UCSD-AML1 (cell line): ENCODE data around the gene OSBPL8.

Experiments used
- DNase-seq: peaks from one replicate; lab custom pipeline; 2025; ENCODE audit not compliant: unreplicated experiment; lab: John Stamatoyannopoulos, UW

OSBPL8 gene

DNA sequence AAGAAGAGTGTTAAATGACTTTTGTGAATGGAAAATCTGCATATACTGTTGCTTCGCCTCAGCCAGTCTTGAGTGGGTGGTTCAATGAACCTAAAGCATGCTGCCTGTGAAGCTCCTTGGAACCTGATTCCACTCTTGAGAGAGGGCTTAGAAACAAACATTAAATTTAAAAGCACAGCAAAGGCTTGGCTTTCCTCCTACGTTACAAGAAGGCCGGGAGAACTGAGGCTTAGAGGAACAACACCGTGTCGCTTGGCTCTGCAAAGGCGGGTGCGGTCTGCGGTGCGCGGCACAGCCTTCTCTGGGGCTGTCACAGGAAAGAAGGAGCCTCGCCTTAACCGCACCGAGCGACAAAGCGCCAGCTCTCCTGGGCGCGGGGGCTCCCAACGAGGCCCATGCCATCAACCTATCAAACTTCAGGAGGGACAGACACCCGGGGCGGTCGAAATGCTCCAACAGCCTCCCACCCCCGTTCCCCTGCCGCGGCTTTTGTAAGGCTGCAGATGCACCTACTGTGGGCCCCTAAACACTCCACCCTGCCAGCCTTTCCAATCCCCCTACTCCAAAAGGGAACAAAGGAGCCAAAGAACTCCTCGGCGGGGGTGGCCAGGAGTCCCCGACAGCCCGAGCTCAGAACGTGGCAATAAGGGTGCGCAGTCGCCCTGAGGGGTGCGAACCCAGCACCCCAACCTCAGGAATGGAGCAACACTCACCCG lies 729 bp downstream of the OSBPL8 start:
- peak; percentile 79 for DNase-seq

GRCh38 chr12:76556368-76556767 lies 3.2 kb downstream of the OSBPL8 start:
- no peak for DNase-seq

GRCh38 chr12:76555797-76556196 lies 3.8 kb downstream of the OSBPL8 start:
- DNase-seq = no peak

DNA sequence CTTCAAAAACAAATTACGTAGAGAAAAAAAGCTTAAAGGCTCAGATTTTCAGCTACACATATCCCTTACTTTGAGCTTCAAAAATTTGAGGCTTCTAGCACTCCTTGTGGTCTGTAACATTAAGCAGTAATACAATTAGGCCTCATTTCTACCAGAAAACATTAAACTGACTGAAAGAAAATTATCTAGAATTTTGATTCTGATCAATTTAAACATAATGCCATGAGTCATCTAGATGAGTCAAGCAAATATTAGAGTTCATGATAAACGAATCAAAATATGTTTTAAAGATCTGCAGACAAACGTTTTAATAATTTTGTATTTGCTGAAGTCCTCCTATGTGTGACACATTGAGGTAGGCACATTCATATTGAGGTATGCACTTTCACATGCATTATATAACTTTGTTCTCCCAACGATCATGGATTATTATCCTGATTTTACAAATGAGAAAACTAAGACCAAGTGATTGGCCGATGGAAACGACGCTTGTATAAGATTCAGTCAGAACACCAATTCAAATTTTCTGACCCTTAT lies 4.3 kb downstream of the OSBPL8 start:
- no peak for DNase-seq

GRCh38 chr12:76554405-76555230 lies 5.0 kb downstream of the OSBPL8 start:
- DNase-seq = no peak

- no peak for DNase-seq
Measured at GRCh38 chr12:76552343-76552938, 7.1 kb downstream of the OSBPL8 start.

DNA sequence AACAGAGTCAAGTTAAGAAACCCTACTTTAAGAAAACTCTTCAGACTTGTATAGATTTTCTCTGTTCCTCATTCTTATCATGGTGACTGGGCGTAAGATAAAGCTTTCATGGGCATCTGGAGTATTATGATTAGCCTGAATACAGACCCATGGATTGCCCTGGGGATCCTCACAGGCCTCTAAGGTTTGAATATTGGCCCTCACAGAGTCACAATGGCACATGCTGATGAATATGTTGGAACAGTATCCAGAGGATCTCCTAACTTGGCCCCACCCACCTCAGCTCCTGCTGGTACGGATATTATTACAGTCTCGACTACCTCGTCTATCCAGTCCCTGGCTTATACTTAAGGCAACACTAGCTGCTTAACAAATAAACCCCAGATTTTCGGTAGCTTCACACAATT lies 8.1 kb downstream of the OSBPL8 start:
- DNase-seq = peak; percentile 7

- no peak for DNase-seq
Measured at GRCh38 chr12:76549131-76549530, 10.4 kb downstream of the OSBPL8 start.

DNA sequence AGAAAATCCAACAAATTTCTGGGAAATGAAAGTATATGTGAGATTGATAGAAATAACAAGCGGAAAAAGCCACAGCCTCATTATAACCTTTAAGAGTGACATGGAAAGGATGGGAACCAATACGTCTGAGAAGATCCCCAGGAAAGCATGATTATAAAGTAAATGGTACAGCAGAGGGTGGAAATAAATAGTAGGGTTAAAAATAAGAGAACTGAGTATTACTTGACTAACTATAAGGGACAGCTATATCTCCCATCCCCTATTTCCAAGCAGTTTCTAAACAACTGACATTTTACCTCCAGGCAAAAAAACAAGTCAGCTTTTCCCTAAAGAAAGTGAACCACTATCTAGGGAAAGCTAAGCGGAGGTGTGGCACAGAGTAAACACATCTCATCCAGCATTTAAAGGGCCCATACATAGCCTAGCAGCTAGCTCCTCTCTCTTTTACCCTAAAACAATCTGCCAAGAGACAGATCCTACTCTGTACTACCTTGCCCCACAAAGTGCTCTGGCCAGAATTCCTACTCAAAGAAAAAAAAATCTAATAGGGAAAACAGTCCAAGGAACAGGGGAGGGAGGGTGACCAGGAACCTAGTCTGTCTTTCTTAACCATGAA lies 11.2 kb downstream of the OSBPL8 start:
- DNase-seq = no peak

DNA sequence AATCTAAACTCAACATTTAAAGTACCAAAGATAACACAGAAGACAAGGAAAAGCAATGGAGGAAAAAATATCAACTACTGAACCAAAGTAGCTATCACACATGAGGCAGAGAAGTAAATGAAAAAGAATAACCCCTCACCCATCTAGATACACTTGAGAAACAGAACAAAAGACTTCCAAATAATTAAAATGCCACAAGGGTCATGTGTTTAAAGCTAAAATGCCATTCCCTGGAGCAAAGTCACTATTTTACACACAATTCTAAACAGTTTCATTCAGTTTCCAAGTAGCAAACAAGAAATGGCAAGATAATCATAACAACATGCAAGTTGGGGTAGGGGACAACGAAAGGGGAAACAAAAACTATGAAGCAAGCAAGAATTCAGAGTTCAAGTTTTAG lies 12.0 kb downstream of the OSBPL8 start:
- DNase-seq = no peak

DNA sequence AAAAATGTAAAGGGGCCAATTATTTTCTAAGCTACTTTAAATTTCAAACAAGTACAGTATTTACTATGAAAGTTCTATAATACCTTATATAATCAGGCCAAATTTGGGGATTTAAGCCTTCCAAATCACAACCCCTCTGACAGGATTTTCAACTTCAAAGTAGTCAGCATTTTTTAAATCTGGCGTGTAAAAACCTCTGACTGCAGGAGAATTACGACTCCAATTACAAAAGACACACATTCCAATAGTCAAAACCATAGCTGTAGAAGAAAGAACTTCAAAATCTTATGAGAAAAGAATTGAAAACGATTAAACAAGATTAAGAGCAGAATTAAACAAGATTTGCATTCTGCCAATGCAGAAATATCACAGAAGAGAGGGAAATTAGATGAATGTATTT lies 12.7 kb downstream of the OSBPL8 start:
- DNase-seq = no peak

DNA sequence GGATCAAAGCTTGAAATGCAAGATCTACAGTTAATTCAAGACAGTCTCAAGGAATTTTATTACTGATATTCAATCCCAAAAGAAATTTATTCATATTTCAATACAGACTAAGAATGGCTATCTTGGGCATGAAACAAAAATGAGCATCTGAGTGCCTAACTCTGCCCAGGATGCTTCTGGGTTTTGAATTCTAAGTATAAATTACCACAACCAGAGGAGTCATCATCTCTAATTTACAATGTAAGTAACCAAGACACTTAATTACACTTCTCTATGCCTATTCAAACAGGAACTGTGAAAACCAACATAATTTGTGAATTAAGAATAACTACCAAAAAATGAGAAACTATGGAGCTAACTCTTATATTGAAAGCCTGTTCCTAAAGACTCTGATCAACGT lies 14.1 kb downstream of the OSBPL8 start:
- DNase-seq = no peak

DNA sequence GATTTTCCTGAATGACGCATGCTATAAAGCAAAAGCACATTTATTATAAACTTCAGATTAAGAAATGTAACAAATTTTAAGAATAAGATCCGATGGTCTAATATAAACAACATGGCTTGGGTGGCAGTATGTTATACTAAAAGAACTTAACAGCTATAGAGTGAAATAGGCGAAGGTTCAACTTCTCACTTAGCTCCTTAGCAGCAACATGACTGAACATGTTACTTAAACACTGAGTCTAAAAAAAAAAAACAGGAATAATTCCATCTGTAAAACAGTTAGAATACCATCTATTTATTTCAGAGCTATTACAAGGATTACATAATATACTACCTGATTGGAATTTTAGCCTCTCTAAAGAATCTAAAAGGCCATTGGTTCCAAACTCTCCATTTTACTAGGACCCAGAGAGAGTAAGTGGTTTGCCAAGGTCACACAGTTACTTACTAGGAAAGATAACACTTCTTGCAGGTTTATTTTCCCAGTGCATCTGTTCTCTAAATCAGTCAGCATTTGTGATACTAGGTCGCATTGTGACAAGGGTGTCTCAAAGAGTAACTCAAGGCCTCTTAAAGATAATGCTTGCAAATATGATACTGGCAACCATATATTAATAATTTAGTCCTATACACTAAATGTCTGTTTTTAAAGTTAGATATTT lies 14.8 kb downstream of the OSBPL8 start:
- no peak for DNase-seq

DNA sequence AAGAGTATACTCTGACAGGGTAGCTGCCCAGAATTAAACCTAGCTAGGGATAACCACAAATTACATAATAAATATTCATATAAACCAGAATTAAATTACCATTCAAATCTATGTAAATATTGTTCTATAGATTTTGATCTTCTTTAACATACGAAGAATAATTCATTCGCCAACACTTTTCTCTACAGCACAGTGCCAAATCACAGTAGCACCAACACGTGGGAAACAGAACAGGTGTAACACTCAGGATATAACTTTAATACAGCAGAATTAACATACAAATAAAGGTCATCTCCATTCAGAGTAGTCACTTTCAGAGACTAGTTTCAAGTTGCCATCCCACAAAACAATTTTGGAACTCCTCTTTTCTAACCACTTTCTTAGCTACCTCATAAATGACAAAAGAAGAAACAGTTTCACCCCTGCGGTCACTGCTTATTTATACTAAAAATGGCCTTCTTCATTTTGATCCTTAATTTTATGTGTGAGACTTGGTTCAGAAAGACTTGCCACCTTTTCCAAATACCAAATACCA lies 15.7 kb downstream of the OSBPL8 start:
- DNase-seq = no peak

DNA sequence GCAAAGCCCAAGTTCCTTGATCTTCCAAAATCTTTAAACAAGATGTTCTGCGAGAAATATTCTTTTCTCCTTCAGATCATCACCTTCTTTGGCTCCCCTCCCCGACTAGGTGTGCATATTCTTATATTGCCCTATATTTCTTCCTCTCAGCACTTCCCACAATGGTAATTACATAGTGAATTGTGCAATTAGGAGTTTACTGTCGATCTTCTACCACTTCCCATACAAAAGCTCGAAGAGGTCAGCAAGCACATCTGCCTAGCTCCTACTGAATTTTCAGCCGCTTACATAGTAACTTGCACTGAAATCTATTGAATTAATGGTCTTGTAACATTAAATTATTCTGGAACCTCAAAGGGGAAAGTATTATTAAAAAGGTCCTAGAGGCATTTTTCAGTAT lies 16.7 kb downstream of the OSBPL8 start:
- no peak for DNase-seq

DNA sequence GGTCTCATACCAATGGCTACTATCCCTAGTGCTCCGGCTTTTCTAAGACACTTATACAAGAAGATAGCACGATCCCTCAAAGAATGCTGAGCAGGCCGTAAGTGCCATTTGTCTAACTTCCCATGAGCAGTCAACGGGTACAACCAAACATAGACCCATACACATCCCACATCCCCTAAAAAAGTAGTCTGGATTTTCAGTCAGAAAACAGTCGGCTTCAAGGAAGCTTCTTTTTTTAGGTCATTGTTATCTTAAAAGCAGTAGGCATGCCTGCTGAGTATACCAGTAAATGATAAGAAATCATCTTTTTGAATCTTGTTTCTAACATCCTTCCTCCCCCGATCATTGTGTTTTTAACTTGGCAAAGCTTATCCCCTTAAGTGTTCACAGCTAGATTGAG lies 19.8 kb downstream of the OSBPL8 start:
- no peak for DNase-seq

DNA sequence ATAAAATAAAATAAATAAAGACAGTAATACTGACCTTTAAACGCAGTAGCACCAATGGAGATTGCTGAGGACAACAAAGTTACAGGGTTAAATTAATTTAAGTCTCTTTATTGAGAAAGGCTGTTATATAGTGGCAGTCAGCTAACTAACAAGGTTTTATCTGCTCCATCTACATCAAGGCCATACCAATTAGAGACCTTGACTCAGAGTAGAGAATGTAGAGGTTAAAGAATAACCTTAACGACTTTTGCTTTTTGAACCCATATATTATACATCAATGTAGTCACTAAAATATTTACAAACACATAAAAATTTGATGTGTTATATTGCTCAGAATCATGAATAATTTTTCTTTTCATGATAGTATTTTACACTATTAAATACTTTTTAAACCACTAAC lies 21.6 kb downstream of the OSBPL8 start:
- no peak for DNase-seq

- DNase-seq = no peak
Measured at GRCh38 chr12:76536546-76536945, 23.0 kb downstream of the OSBPL8 start.

DNA sequence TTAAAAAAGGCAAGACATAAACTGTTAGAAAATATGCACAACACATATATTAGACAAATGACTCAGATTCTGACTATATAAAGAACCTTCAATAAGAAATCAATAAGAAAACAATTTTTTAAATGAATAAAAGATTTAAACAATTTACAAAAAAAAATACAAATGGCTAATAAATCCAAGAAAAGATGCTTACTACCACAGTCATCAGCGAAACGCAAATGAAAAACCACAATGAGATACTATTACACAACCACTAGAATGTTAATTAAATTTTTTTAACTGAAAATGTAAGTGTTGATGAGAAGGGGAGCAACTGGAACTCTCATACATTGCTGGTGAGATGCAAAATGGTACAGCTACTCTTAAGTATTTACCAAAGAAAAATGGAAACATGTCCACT lies 24.4 kb downstream of the OSBPL8 start:
- DNase-seq = no peak

DNA sequence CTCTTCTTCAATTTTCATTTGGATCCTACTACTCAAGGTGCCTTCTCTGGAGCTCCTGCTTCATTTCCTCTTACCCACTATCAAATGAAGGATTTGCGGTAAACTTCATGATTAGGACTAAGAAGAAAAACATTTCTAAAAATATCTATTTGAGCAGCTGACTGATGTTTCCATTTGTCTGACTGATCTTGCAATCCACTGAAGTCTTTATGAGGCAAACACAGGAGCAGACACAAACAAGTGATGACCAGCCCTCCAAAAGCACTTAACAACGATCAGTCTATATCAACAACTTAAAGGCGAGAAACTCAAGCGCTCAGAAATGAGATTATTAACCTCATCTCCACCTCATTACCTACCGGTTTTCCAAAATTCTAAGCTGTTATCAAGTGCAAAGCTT lies 26.2 kb downstream of the OSBPL8 start:
- no peak for DNase-seq

GRCh38 chr12:76532520-76532919 lies 27.1 kb downstream of the OSBPL8 start:
- no peak for DNase-seq
